HepG2 (cell line): ENCODE results near the gene TMEM218.

Experiments
- CBX5 ChIP-seq: sonication (generic); formaldehyde crosslinking; IDR thresholded peaks from 2 replicates; pipeline ENCODE4 v1.4.0; 2020; ENCODE audit warnings: missing genetic modification reagents, borderline replicate concordance
- CREB1 ChIP-seq, 2 experiments: fragments of 450-650 bp in 1 of 2; IDR thresholded peaks; 2 replicates each; pipeline ENCODE4 v1.6.1; 2016 to 2017; ENCODE audit warnings: control low read depth in 1 of 2, mild to moderate bottlenecking in 1 of 2, missing compliant biosample characterization in 1 of 2, missing genetic modification characterization in 1 of 2
- CTCF ChIP-seq: sonication (generic); formaldehyde crosslinking; IDR thresholded peaks from 2 replicates; pipeline ENCODE4 v1.5.0; 2020; ENCODE audit warnings: mild to moderate bottlenecking, missing genetic modification reagents, moderate library complexity
- HDAC1 ChIP-seq: sonication (generic); formaldehyde crosslinking; IDR thresholded peaks from 2 replicates; pipeline ENCODE4 v1.5.1; 2020; ENCODE audit warnings: mild to moderate bottlenecking, missing genetic modification reagents
- NR2F1 ChIP-seq, 2 experiments: fragments of 450-650 bp in 1 of 2; formaldehyde crosslinking in 1 of 2; IDR thresholded peaks; 2 replicates each; pipeline versions ENCODE4 v1.5.0 to v1.6.1; 2016 to 2020; ENCODE audit warnings: mild to moderate bottlenecking in 1 of 2, missing compliant biosample characterization in 1 of 2, missing genetic modification reagents in 1 of 2, moderate library complexity in 1 of 2
- TAF1 ChIP-seq: sonication (generic); formaldehyde crosslinking; IDR thresholded peaks from 2 replicates; pipeline ENCODE4 v1.4.0; 2020; ENCODE audit warnings: missing genetic modification reagents
- USF2 ChIP-seq, 2 experiments: sonication (generic) in 1 of 2; formaldehyde crosslinking in 1 of 2; IDR thresholded peaks; 2 replicates each; pipeline versions ENCODE4 v1.5.1 to v1.6.1; 2011 to 2020; ENCODE audit warnings: borderline replicate concordance in 1 of 2, low read depth in 1 of 2, low read length in 1 of 2, mild to moderate bottlenecking in 1 of 2, missing genetic modification reagents in 1 of 2, moderate library complexity in 1 of 2

- TF ChIP-seq CBX5 (CRISPR knock-in tag) = no peak
- no peak for TF ChIP-seq CREB1 (IDR thresholded peaks at IDR 0.05)
- no peak for TF ChIP-seq CREB1 (CRISPR knock-in tag; IDR thresholded peaks at IDR 0.05)
- TF ChIP-seq NR2F1 (CRISPR knock-in tag; IDR thresholded peaks at IDR 0.05) = no peak
- TF ChIP-seq HDAC1 (CRISPR knock-in tag) = no peak
- peak; percentile 40; the same call in 1 of the 2 replicates for TF ChIP-seq CTCF (CRISPR knock-in tag)
- TF ChIP-seq TAF1 = no peak
- no peak for TF ChIP-seq USF2 (IDR thresholded peaks at IDR 0.05; ENCODE audit: low read depth, low read length)
- no peak for TF ChIP-seq USF2 (CRISPR knock-in tag; IDR thresholded peaks at IDR 0.05; ENCODE audit: borderline replicate concordance)
Observed at GRCh38 chr11:125074511-125075241, 36.8 kb downstream of the TMEM218 start.
